Spleen (tissue), 7 donors: ENCODE measurements around the gene DNAL4.

Experiments used
- POLR2A ChIP-seq, 3 donors: fragments of 450-650 bp; IDR thresholded peaks; one replicate each; pipeline ENCODE4 v1.5.1; 2017; ENCODE audit warnings: antibody characterized with exemption in 3 of 3, mild to moderate bottlenecking in 1 of 3
- TF ChIP-seq, protein P1 (sequence below), 11 experiments: fragments of 200-600 bp in 7 of 11; fragments of 450-650 bp in 4 of 11; sonication (generic) in 4 of 11; IDR thresholded peaks in 8 of 11; conservative IDR thresholded peaks in 3 of 11; 1 replicate in 7 of 11; 2 replicates in 4 of 11; pipeline versions ENCODE4 v1.4.0 to v1.8.0; 2016 to 2021; ENCODE audit warnings: antibody characterized with exemption in 11 of 11, inconsistent platforms in 4 of 11, mild to moderate bottlenecking in 1 of 11
- donor health status: DM: no; HTN: no; CAD: no; lungs with moderate emphysema.
- donor health status: DM: no; HTN: no; CAD: no.
- donor health status: DM: no; HTN: no; CAD: no.

DNA sequence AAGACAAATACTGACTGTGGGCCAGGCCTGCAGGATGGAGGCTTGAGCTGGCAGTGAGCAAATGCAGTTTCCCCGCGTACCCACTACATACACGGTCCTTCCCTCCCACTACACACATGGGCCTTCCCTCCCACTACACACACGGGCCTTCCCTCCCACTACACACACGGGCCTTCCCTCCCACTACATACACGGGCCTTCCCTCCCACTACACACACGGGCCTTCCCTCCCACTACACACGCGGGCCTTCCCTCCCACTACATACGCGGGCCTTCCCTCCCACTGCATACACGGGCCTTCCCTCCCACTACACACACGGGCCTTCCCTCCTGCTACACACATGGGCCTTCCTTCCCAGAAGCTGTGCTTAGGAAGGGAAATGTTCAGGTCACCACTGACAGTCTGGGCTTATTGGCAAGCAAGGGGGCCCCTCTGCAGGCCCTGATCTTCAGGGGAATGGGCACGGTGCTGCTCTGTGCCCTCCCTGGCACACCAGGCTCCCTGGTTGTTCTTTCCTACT is 10.8 kb downstream of the DNAL4 start:
- TF ChIP-seq, protein P1, sequence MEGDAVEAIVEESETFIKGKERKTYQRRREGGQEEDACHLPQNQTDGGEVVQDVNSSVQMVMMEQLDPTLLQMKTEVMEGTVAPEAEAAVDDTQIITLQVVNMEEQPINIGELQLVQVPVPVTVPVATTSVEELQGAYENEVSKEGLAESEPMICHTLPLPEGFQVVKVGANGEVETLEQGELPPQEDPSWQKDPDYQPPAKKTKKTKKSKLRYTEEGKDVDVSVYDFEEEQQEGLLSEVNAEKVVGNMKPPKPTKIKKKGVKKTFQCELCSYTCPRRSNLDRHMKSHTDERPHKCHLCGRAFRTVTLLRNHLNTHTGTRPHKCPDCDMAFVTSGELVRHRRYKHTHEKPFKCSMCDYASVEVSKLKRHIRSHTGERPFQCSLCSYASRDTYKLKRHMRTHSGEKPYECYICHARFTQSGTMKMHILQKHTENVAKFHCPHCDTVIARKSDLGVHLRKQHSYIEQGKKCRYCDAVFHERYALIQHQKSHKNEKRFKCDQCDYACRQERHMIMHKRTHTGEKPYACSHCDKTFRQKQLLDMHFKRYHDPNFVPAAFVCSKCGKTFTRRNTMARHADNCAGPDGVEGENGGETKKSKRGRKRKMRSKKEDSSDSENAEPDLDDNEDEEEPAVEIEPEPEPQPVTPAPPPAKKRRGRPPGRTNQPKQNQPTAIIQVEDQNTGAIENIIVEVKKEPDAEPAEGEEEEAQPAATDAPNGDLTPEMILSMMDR (IDR thresholded peaks at IDR 0.05 in 8 of 11, conservative IDR thresholded peaks at IDR 0.05 in 3 of 11), result no peak
- TF ChIP-seq POLR2A (IDR thresholded peaks at IDR 0.05), result no peak
